Endothelial cell of umbilical vein (primary cell): ENCODE results near the gene SUSD5. TPM values are rescaled to one million over a fixed set of nuclear protein-coding genes. Genes with fewer than 3 reads are reported as not detected.

Experiments
- BruUV-seq: library from RNA; stranded (reverse); fragments of 400-500 nt; replicated peaks from 2 replicates; lab custom pipeline; 2021; lab: Mats Ljungman, UMichigan
- CTCF ChIA-PET: fragments of 300-600, 350-600 bp; sonication (Branson Sonifier 250); formaldehyde crosslinking; loops from one replicate; lab custom pipeline; 2021; ENCODE audit warnings: antibody characterized with exemption, inconsistent platforms; lab: Charles Lee
- POLR2A ChIA-PET: fragments of 300-600, 350-600 bp; sonication (Branson Sonifier 250); formaldehyde crosslinking; loops from one replicate; lab custom pipeline; 2021; ENCODE audit warnings: antibody characterized with exemption, inconsistent platforms; lab: Charles Lee
- DNase-seq: peaks from one replicate; pipeline ENCODE4 v3.0.0-alpha.2; 2011; ENCODE audit warnings: low read depth, low spot score
- FAIRE-seq: peaks from 2 replicates; lab custom pipeline; 2011; peaks lifted over from hg19 to GRCh38; lab: Jason Lieb, UNC
- H2AFZ ChIP-seq: 2 replicates; pipeline ENCODE4 v1.6.0; 2012; ENCODE audit warnings: low read depth, low read length, control low read depth, inconsistent platforms
- H3K27ac ChIP-seq: 2 replicates; pipeline ENCODE4 v1.5.1; 2011; ENCODE audit warnings: low read depth, mild to moderate bottlenecking, control low read depth, low read length, moderate library complexity; ENCODE audit not compliant: insufficient read depth
- H3K27me3 ChIP-seq, 2 experiments: 2 replicates each; pipeline versions ENCODE4 v1.6.0 to v1.6.1; 2011; ENCODE audit warnings: low read length in 2 of 2, mixed read lengths in 1 of 2; ENCODE audit not compliant: control insufficient read depth in 2 of 2, insufficient read depth in 2 of 2
- H3K36me3 ChIP-seq, 2 experiments: 2 replicates in 1 of 2; 3 replicates in 1 of 2; pipeline ENCODE4 v1.5.1; 2011; ENCODE audit warnings: low read length in 2 of 2, mild to moderate bottlenecking in 1 of 2, moderate library complexity in 1 of 2; ENCODE audit not compliant: control insufficient read depth in 2 of 2, insufficient read depth in 2 of 2; ENCODE audit errors: extremely low read depth in 1 of 2
- H3K4me1 ChIP-seq: 3 replicates; pipeline ENCODE4 v1.5.1; 2011; ENCODE audit warnings: mild to moderate bottlenecking, low read length; ENCODE audit not compliant: control insufficient read depth, insufficient read depth; ENCODE audit errors: extremely low read depth
- H3K4me2 ChIP-seq: 2 replicates; pipeline ENCODE4 v1.6.1; 2011; ENCODE audit warnings: low read length, control low read depth, mixed read lengths; ENCODE audit not compliant: insufficient read depth
- H3K4me3 ChIP-seq, 3 experiments: fragments of 200-600 bp in 1 of 3; sonication (generic), shearing (Covaris generic) in 1 of 3; replicated peaks in 1 of 3; 2 replicates each; pipeline ENCODE4 v1.5.1; 2011 to 2016; ENCODE audit warnings: control low read depth in 3 of 3, low read length in 3 of 3, mild to moderate bottlenecking in 2 of 3, inconsistent platforms in 1 of 3, low read depth in 1 of 3, moderate library complexity in 1 of 3; ENCODE audit not compliant: insufficient read depth in 1 of 3
- H3K79me2 ChIP-seq: 2 replicates; pipeline ENCODE4 v1.6.0; 2012; ENCODE audit warnings: low read length, inconsistent platforms; ENCODE audit not compliant: control insufficient read depth, insufficient read depth
- H3K9ac ChIP-seq: replicated peaks from 2 replicates; pipeline ENCODE3; 2011; ENCODE audit warnings: low read length, control low read depth; ENCODE audit not compliant: insufficient read depth; ENCODE audit errors: extremely low read depth
- H3K9me1 ChIP-seq: replicated peaks from 3 replicates; pipeline ENCODE4 v1.6.0; 2011; ENCODE audit warnings: mild to moderate bottlenecking, low read length; ENCODE audit not compliant: control insufficient read depth, insufficient read depth; ENCODE audit errors: extremely low read depth
- H3K9me3 ChIP-seq: replicated peaks from 2 replicates; pipeline ENCODE4 v1.5.1; 2012; ENCODE audit warnings: low read length, inconsistent platforms; ENCODE audit not compliant: control insufficient read depth, insufficient read depth
- H4K20me1 ChIP-seq: replicated peaks from 2 replicates; pipeline ENCODE3; 2011; ENCODE audit warnings: mild to moderate bottlenecking, low read length; ENCODE audit not compliant: control insufficient read depth, insufficient read depth; ENCODE audit errors: extremely low read depth
- EZH2 ChIP-seq: IDR thresholded peaks from 2 replicates; pipeline ENCODE4 v1.6.1; 2012; ENCODE audit warnings: borderline replicate concordance, low read depth, mild to moderate bottlenecking, moderate library complexity, low read length, inconsistent platforms; ENCODE audit not compliant: severe bottlenecking
- FOS ChIP-seq: IDR thresholded peaks from 2 replicates; pipeline ENCODE4 v1.6.1; 2011; ENCODE audit warnings: mild to moderate bottlenecking, low read length, moderate library complexity, borderline replicate concordance; ENCODE audit not compliant: insufficient read depth
- GATA2 ChIP-seq: IDR thresholded peaks from 2 replicates; pipeline ENCODE4 v1.7.0; 2011; ENCODE audit warnings: low read depth, mild to moderate bottlenecking, moderate library complexity, mixed read lengths, low read length; ENCODE audit not compliant: insufficient read length, insufficient read depth
- JUN ChIP-seq: IDR thresholded peaks from 2 replicates; pipeline ENCODE4 v1.6.1; 2011; ENCODE audit warnings: borderline replicate concordance, low read depth; ENCODE audit not compliant: insufficient read length, insufficient read depth
- MYC ChIP-seq: IDR thresholded peaks from one replicate; pipeline ENCODE4 v1.6.1; 2011; ENCODE audit warnings: mild to moderate bottlenecking, low read depth, low read length
- POLR2A ChIP-seq: IDR thresholded peaks from 2 replicates; pipeline ENCODE4 v1.6.1; 2012; ENCODE audit warnings: low read depth, mild to moderate bottlenecking, control low read depth, low read length
- POLR2AphosphoS5 ChIP-seq: IDR thresholded peaks from 2 replicates; pipeline ENCODE4 v1.6.1; 2012; ENCODE audit warnings: low read depth, mild to moderate bottlenecking, control low read depth, low read length, moderate library complexity; ENCODE audit not compliant: insufficient read depth
- dilution Hi-C: fragments of 300-500 bp; cut with MboI; formaldehyde crosslinking; loops from one replicate; pipeline ENCODE4 v1.15.0; 2019; ENCODE audit warnings: low sequenced_read_pairs; ENCODE audit not compliant: extremely low pct_ligation_motif_present
- intact Hi-C: fragments of 100-400 bp; cut with micrococcal nuclease; formaldehyde crosslinking; loops from one replicate; pipeline ENCODE4 v1.10.0; 2022
- polyA plus RNA-seq, 4 experiments: library from polyadenylated mRNA; depleted of rRNA in 3 of 4; stranded (reverse) in 3 of 4; unstranded in 1 of 4; fragments of >200 nt; gene quantifications; 2 replicates each; pipeline versions ENCODE4 v1.2.1 to v1.2.3, GENCODE V29; 2011 to 2012; ENCODE audit warnings: missing spikeins in 1 of 4
- total RNA-seq: library from RNA; stranded (reverse); gene quantifications from 2 replicates; pipeline ENCODE4 v1.2.3, GENCODE V29; 2021
- TF ChIP-seq, protein P1 (sequence below): IDR thresholded peaks from 2 replicates; pipeline ENCODE4 v1.6.1; 2011; ENCODE audit not compliant: insufficient read depth, insufficient read length
- TF ChIP-seq, protein P2 (sequence below), 2 donors: IDR thresholded peaks; 1 replicate in 1 of 2; 2 replicates in 1 of 2; pipeline ENCODE4 v1.5.1; 2011; ENCODE audit warnings: low read length in 2 of 2, mild to moderate bottlenecking in 2 of 2, moderate library complexity in 2 of 2, control low read depth in 1 of 2, inconsistent platforms in 1 of 2, low read depth in 1 of 2; ENCODE audit not compliant: insufficient read depth in 1 of 2; ENCODE audit errors: extremely low read depth in 1 of 2

Gene SUSD5
- total and polyA plus RNA-seq, 2 donors (not counting 3 experiments of a cell fraction or from before 2014, with no cell fraction given), result 7.7 to 18.8 TPM

DNA sequence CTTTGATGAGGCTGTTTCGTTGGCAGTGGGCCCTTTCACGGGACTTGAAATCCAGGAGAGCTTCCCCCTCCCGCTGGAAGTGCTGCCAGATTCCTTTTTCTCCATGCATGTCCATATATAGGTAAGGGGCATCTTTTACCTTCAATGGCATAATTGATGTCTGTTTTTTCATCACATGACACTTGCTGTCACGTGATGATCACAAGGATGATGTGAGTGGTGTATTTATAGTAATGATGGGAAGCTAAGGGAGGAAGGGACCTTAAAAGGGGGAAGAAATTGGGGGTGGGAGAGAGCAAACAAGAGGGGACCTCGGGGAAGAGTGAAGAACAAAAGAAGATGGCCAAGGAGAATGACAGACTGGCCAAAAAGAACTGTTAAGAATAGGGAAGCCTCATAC is 11.3 kb upstream of the SUSD5 start:
- Histone ChIP-seq H3K4me3 (no peak overlapping the region), H3K9me1 (no peaks in the 10 kb centered on the region), H3K27ac (no peak overlapping the region), H2AFZ (no peak overlapping the region), H3K9ac (no peak overlapping the region), H3K4me2 (no peak overlapping the region), H3K36me3 (no peaks in the 10 kb centered on the region), H4K20me1 (no peaks in the 10 kb centered on the region), H3K79me2 (no peaks in the 10 kb centered on the region), H3K9me3 (no peaks in the 10 kb centered on the region), H3K27me3 (peaks cover 17 to 21% of the 10 kb centered on the region in 2 experiments), H3K4me1 (no peaks in the 10 kb centered on the region)
- no TSS peak for BruUV-seq
- TF ChIP-seq, protein P1, sequence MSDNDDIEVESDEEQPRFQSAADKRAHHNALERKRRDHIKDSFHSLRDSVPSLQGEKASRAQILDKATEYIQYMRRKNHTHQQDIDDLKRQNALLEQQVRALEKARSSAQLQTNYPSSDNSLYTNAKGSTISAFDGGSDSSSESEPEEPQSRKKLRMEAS, result no peak
- TF ChIP-seq POLR2AphosphoS5 (no peak), MYC (no peak), JUN (no peak), POLR2A (no peak), FOS (no peak), GATA2 (no peak), EZH2 (no peak)
- TF ChIP-seq, protein P2, sequence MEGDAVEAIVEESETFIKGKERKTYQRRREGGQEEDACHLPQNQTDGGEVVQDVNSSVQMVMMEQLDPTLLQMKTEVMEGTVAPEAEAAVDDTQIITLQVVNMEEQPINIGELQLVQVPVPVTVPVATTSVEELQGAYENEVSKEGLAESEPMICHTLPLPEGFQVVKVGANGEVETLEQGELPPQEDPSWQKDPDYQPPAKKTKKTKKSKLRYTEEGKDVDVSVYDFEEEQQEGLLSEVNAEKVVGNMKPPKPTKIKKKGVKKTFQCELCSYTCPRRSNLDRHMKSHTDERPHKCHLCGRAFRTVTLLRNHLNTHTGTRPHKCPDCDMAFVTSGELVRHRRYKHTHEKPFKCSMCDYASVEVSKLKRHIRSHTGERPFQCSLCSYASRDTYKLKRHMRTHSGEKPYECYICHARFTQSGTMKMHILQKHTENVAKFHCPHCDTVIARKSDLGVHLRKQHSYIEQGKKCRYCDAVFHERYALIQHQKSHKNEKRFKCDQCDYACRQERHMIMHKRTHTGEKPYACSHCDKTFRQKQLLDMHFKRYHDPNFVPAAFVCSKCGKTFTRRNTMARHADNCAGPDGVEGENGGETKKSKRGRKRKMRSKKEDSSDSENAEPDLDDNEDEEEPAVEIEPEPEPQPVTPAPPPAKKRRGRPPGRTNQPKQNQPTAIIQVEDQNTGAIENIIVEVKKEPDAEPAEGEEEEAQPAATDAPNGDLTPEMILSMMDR (IDR thresholded peaks at IDR 0.05; ENCODE audit: extremely low read depth in 1 of 2, insufficient read depth in 1 of 2, low read depth in 1 of 2, low read length in 2 of 2), result no peak
- FAIRE-seq (no peak), DNase-seq (no peak)
- dilution Hi-C loops (no loop called here), intact Hi-C loops (no loop called here)
- ChIA-PET POLR2A (no interaction called here), CTCF (interaction anchor here (0.9 kb wide), 1 partner anchor 143 kb away, joined by 3 read pairs; no protein-coding TSS in a partner anchor)
